DND-41 (cell line): ENCODE results near the gene TP73.

Experiments used
- CTCF ChIP-seq: IDR thresholded peaks from 2 replicates; pipeline ENCODE4 v1.5.1; 2012; ENCODE audit warnings: borderline replicate concordance, low read length, moderate library complexity, mild to moderate bottlenecking; ENCODE audit not compliant: poor library complexity, severe bottlenecking; ENCODE audit errors: extremely low read depth
- EZH2 ChIP-seq: IDR thresholded peaks from 3 replicates; pipeline ENCODE4 v1.6.1; 2012; ENCODE audit warnings: borderline replicate concordance, low read depth, mild to moderate bottlenecking, moderate library complexity, low read length, inconsistent platforms; ENCODE audit not compliant: severe bottlenecking

GRCh38 chr1:3707298-3707938, 55.1 kb downstream of the TP73 start:
- TF ChIP-seq CTCF (no peak), EZH2 (no peak)
